Choroid plexus epithelial cell (primary cell): Measurements from ENCODE around the gene MTFMT.
"Not testable (repeated sequence)": the region's sequence is repeated elsewhere in the genome, so short reads cannot be mapped to it uniquely, and the experiment has no call there.

Experiments
- DNase-seq: peaks from one replicate; pipeline ENCODE4 v3.0.0-alpha.2; 2010; ENCODE audit warnings: low read depth
- H3K4me3 ChIP-seq: 2 replicates; pipeline ENCODE4 v1.5.1; 2011; ENCODE audit warnings: low read depth, mild to moderate bottlenecking, control low read depth, low read length, moderate library complexity
- TF ChIP-seq, protein P1 (sequence below): conservative IDR thresholded peaks from 2 replicates; pipeline ENCODE4 v1.5.1; 2011; ENCODE audit warnings: low read depth, mild to moderate bottlenecking, control low read depth, inconsistent platforms, low read length, moderate library complexity

Gene MTFMT

DNA sequence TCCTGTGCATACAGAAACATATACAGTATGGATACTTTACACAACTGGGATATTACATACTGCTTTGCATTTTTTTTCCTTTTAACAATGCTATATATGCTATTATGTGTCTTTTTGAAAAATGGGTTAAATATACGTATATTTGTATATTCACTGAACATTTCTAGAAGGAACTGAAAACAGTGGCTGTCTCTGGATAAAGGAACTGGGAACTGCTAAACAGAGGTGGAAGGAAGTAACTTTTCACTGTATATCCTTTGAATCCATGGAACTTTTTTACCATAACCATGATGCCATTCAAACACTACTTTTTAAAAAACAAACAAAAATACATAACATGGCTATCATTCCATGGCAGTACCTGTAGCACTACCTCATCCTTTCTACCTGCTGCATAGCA, 1.8 kb downstream of the MTFMT start:
- no peak for DNase-seq
- TF ChIP-seq, protein P1, sequence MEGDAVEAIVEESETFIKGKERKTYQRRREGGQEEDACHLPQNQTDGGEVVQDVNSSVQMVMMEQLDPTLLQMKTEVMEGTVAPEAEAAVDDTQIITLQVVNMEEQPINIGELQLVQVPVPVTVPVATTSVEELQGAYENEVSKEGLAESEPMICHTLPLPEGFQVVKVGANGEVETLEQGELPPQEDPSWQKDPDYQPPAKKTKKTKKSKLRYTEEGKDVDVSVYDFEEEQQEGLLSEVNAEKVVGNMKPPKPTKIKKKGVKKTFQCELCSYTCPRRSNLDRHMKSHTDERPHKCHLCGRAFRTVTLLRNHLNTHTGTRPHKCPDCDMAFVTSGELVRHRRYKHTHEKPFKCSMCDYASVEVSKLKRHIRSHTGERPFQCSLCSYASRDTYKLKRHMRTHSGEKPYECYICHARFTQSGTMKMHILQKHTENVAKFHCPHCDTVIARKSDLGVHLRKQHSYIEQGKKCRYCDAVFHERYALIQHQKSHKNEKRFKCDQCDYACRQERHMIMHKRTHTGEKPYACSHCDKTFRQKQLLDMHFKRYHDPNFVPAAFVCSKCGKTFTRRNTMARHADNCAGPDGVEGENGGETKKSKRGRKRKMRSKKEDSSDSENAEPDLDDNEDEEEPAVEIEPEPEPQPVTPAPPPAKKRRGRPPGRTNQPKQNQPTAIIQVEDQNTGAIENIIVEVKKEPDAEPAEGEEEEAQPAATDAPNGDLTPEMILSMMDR = no peak
- H3K4me3 ChIP-seq = no peak overlapping the region

DNA sequence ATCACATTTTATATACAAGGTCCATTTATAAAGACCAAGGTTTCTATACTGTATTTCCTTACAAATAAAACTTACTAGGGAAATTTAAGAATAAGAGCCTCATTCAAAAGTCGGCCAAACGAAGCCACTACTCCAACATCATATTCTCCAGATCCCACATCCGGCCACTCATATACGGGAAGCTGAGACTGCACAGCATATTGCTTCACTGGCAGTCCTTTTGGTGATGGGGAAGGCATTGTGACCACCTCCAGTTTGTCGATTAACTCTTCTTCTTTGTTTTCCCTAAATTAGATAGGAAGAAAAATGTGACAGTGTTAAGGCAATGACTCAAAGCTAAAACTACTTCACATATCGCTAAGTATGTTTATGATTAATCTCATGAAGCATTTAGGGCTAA, 2.7 kb downstream of the MTFMT start:
- TF ChIP-seq, protein P1 = no peak
- DNase-seq = no peak
- no peak overlapping the region for H3K4me3 ChIP-seq

DNA sequence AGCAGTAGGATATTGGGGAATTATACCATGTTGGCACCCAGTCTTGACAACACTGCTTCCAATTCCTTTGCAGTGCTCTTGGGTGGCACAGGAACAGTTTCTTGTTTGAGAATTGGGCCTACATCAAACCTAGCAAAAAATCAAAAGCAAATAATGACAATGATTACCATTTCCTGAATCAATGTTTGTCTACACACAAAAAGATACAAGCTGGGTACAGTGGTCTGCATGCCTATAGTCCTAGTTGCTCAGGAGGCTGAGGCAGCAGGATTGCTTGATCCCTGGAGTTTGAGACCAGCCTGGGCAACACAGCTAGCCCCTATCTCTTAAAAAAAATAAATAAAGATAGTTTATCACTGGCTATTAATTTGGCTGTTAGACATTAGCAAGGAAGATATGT, 8.0 kb downstream of the MTFMT start:
- no peak for DNase-seq
- H3K4me3 ChIP-seq = no peak overlapping the region

DNA sequence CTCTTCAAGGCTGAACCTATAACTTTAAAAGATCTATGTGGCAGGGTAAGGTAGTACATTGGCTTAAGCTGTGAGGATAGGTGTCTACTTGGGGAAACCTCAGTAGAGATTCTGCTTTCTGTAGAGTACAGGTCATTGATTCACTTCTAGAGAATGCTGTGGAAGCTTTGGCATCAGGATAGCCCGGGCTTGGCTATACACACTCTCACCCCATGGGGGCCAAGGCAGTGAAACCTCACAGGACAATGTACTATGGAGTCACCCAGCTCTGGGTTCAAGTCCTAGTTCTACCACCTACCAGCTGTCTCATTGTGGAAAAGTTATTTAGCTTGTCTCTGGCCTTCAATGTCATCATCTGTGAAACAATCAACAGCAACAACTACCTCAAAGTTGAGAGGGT, 9.0 kb downstream of the MTFMT start:
- H3K4me3 ChIP-seq = no peak overlapping the region
- TF ChIP-seq, protein P1 = no peak
- DNase-seq = no peak

More for the DNA sequence above, 8.0 kb downstream of the MTFMT start:
- TF ChIP-seq, protein P1 = no peak

DNA sequence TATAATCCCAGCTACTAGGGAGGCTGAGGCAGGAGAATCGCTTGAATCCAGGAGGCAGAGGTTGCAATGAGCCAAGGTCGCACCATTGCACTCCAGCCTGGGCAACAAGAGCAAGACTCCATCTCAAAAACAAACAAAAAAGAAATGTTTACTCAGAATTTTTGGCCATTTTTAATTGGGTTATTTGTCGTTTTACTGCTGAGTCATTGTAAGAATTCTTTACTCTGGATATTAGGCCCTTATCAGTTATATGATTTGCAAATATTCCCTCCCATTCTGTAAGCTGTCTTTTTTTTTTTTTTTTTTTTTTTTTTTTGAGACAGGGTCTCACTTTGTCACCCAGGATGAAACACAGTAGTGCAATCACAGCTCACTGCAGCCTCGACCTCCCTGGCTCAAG, 18.2 kb downstream of the MTFMT start:
- not testable (repeated sequence) for H3K4me3 ChIP-seq, DNase-seq

DNA sequence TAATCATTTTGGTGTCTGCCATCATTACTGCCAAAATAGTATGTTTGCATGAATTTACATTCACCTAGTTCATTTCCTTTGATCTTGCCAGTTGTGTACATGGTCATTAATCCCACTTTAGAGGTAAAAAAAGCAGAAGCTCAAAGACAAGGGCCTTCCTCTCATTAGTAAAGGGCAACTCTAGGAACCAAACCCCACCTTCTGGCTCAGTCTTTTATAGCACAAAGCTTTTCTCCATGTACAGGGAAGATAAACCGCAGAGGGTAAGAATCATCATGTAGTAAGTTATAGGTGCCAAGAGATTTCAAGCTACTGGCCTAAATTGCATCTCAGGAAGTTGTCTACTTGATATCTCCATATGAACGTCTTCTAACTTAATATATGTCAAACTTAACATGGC, 20.5 kb downstream of the MTFMT start:
- H3K4me3 ChIP-seq = no peak overlapping the region
- TF ChIP-seq, protein P1 = peak; percentile 38
- DNase-seq = peak; percentile 41

DNA sequence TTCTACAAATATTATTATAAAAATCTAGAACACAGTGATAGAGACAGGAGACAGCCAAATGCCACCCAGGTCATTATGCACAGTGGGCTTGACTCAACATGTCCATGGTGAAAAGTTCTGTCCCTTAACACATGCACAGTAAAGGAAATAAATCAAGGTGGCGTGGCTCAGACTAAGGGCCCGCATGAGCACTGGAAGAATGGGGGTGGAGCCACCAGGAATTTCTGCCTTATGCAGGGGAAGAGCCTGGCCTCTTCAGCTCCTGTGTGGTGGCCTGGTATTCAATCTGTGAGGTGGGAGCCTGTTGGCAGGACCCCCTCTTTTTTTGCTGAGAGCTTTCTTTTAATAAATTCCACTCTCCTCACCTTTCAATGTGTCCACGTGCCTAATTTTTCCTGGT, 22.6 kb downstream of the MTFMT start:
- DNase-seq = no peak
- H3K4me3 ChIP-seq = no peak overlapping the region
- TF ChIP-seq, protein P1 = no peak

DNA sequence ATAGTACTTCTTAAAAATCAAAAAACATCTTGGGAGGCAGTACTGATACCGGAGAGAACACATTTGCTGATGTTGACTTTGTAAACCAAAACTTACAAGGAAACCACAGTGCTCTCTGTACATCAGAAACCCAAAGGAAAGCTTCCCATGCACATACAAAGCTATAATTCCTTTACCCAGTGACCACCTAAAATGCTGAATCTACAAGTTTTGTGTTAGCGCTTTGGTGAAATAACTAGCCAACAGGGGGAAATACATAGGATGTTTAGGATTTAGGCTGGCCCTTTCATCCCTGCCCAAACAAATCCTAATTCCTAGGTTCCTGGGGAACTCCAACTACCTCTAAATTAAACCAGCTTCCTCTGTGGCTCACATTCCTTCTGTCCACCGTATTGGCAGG, 24.4 kb downstream of the MTFMT start:
- H3K4me3 ChIP-seq = no peak overlapping the region
- no peak for DNase-seq
- TF ChIP-seq, protein P1 = no peak
